GM12878 (cell line): ENCODE results near the gene SPN. TPM values are rescaled to one million over a fixed set of nuclear protein-coding genes. Genes with fewer than 3 reads are reported as not detected.

Experiments used
- BRCA1 ChIP-seq: IDR thresholded peaks from 2 replicates; pipeline ENCODE4 v1.6.1; 2011; ENCODE audit warnings: low read depth, low read length, improper control_type of control experiment
- CHD1 ChIP-seq: IDR thresholded peaks from 2 replicates; pipeline ENCODE4 v1.6.1; 2012; ENCODE audit warnings: low read depth, low read length, improper control_type of control experiment
- IKZF1 ChIP-seq: fragments of 450-650 bp; conservative IDR thresholded peaks from 2 replicates; pipeline ENCODE4 v1.6.1; 2017; ENCODE audit warnings: antibody characterized with exemption, mild to moderate bottlenecking
- IRF4 ChIP-seq: IDR thresholded peaks from 2 replicates; pipeline ENCODE4 v1.6.1; 2011; ENCODE audit warnings: low read depth, low read length
- MYC ChIP-seq: IDR thresholded peaks from 2 replicates; pipeline ENCODE4 v1.6.1; 2011; ENCODE audit warnings: mild to moderate bottlenecking, low read length, moderate library complexity, inconsistent platforms; ENCODE audit not compliant: insufficient read depth, insufficient replicate concordance, insufficient read length, severe bottlenecking
- NFIC ChIP-seq: IDR thresholded peaks from 2 replicates; pipeline ENCODE4 v1.6.1; 2012; ENCODE audit warnings: low read depth, mild to moderate bottlenecking, inconsistent platforms, low read length, moderate library complexity
- PML ChIP-seq: IDR thresholded peaks from 2 replicates; pipeline ENCODE4 v1.6.1; 2012; ENCODE audit warnings: low read length, inconsistent platforms
- POLR2AphosphoS5 ChIP-seq: IDR thresholded peaks from 2 replicates; pipeline ENCODE4 v1.6.1; 2011; ENCODE audit warnings: mild to moderate bottlenecking, low read length, inconsistent platforms
- RUNX3 ChIP-seq: IDR thresholded peaks from 2 replicates; pipeline ENCODE4 v1.6.1; 2012; ENCODE audit warnings: low read length, inconsistent platforms
- SREBF2 ChIP-seq: IDR thresholded peaks from 2 replicates; pipeline ENCODE4 v1.6.1; 2012; ENCODE audit warnings: mild to moderate bottlenecking, low read length
- TBL1XR1 ChIP-seq: IDR thresholded peaks from 2 replicates; pipeline ENCODE4 v1.6.1; 2012; ENCODE audit warnings: low read depth, low read length, improper control_type of control experiment
- TCF12 ChIP-seq: IDR thresholded peaks from 2 replicates; pipeline ENCODE4 v1.6.1; 2011; ENCODE audit warnings: low read depth, mild to moderate bottlenecking, low read length
- ZBED1 ChIP-seq: IDR thresholded peaks from 2 replicates; pipeline ENCODE4 v1.6.1; 2016; ENCODE audit warnings: borderline replicate concordance
- polyA plus RNA-seq, 11 experiments: library from polyadenylated mRNA; depleted of rRNA in 4 of 11; unstranded in 6 of 11; stranded (reverse) in 5 of 11; fragments of >200 nt; fragmentation: Nextera tagmentation in 4 of 11; fragmentation: Illumina TruSeq in 1 of 11; extraction: Ambion mirVana in 4 of 11; extraction: Trizol in 1 of 11; gene quantifications; 1 replicate in 1 of 11; 2 replicates in 10 of 11; pipeline versions ENCODE4 v1.2.1 to v1.2.3, GENCODE V29; 2011 to 2016; ENCODE audit warnings: inconsistent platforms in 2 of 11, missing spikeins in 2 of 11, low read depth in 1 of 11
- total RNA-seq, 4 experiments: library from RNA; depleted of rRNA in 3 of 4; stranded (reverse); fragments of >200 nt in 3 of 4; fragmentation: Illumina TruSeq in 1 of 4; extraction: Trizol in 1 of 4; gene quantifications; 2 replicates each; pipeline versions ENCODE4 v1.2.1 to v1.2.3, GENCODE V29; 2013 to 2021
- TF ChIP-seq, protein P1 (sequence below): fragments of 450-650 bp; IDR thresholded peaks from 2 replicates; pipeline ENCODE4 v1.6.1; 2017; ENCODE audit warnings: mild to moderate bottlenecking, moderate library complexity
- TF ChIP-seq, protein P2 (sequence below): IDR thresholded peaks from 2 replicates; pipeline ENCODE4 v1.6.1; 2012; ENCODE audit warnings: low read depth, low read length, improper control_type of control experiment
- TF ChIP-seq, protein P3 (sequence below): IDR thresholded peaks from 2 replicates; pipeline ENCODE4 v1.6.1; 2011; ENCODE audit warnings: borderline replicate concordance, low read depth, mild to moderate bottlenecking, moderate library complexity, low read length; ENCODE audit not compliant: insufficient read depth, poor library complexity, severe bottlenecking
- TF ChIP-seq, protein P4 (sequence below): fragments of 450-650 bp; IDR thresholded peaks from 2 replicates; pipeline ENCODE4 v1.6.1; 2016; ENCODE audit warnings: mild to moderate bottlenecking, moderate library complexity, borderline replicate concordance

SPN gene
- total and polyA plus RNA-seq, 10 of the 15 experiments (the other 5 are each of a cell fraction or from before 2014, with no cell fraction given), result 16.2 to 173 (median 92.7) TPM

DNA sequence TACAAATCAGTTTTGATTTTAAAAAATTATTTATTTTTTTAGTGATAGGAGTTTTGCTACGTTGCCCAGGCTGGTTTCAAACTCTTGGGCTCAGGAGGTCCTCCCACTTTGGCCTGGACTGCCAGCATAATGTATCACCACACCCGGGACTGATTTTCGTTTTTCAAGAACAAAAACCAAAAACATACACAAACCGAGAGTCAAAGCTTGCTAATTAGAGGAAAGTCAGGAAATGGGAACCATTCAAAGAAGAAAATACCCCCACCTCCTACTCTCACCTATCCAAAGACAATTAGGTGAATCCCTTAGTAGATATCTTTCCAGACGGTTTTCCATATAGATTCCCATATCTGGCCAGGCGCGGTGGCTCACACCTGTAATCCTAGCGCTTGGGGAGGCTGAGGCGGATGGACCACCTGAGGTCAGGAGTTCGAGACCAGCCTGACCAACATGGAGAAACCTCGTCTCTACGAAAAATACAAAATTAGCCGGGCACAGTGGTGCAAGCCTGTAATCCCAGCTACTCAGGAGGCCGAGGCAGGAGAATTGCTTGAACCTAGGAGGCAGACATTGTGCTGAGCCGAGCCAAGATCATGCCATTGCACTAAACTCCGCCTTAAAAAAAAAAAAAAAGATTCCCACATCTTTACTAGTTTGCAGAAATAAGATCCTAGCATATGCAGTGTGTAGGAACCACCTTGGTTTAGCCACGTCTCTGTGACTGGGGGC lies 883 bp upstream of the SPN start (continued):
- TF ChIP-seq, protein P1, sequence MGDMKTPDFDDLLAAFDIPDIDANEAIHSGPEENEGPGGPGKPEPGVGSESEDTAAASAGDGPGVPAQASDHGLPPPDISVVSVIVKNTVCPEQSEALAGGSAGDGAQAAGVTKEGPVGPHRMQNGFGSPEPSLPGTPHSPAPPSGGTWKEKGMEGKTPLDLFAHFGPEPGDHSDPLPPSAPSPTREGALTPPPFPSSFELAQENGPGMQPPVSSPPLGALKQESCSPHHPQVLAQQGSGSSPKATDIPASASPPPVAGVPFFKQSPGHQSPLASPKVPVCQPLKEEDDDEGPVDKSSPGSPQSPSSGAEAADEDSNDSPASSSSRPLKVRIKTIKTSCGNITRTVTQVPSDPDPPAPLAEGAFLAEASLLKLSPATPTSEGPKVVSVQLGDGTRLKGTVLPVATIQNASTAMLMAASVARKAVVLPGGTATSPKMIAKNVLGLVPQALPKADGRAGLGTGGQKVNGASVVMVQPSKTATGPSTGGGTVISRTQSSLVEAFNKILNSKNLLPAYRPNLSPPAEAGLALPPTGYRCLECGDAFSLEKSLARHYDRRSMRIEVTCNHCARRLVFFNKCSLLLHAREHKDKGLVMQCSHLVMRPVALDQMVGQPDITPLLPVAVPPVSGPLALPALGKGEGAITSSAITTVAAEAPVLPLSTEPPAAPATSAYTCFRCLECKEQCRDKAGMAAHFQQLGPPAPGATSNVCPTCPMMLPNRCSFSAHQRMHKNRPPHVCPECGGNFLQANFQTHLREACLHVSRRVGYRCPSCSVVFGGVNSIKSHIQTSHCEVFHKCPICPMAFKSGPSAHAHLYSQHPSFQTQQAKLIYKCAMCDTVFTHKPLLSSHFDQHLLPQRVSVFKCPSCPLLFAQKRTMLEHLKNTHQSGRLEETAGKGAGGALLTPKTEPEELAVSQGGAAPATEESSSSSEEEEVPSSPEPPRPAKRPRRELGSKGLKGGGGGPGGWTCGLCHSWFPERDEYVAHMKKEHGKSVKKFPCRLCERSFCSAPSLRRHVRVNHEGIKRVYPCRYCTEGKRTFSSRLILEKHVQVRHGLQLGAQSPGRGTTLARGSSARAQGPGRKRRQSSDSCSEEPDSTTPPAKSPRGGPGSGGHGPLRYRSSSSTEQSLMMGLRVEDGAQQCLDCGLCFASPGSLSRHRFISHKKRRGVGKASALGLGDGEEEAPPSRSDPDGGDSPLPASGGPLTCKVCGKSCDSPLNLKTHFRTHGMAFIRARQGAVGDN, result no peak
- TF ChIP-seq BRCA1 (no peak), TBL1XR1 (no peak), RUNX3 (peak; percentile 58), SREBF2 (no peak), POLR2AphosphoS5 (peak; percentile 21; the same call in 1 of the 2 replicates), NFIC (peak; percentile 72), IRF4 (no peak), CHD1 (no peak), ZBED1 (0 out of 2 replicates have a peak, but pooled peaks have one; percentile 19), MYC (no peak), IKZF1 (peak; percentile 64; the same call in 1 of the 2 replicates), TCF12 (no peak), PML (0 out of 2 replicates have a peak, but pooled peaks have one; percentile 40)
- TF ChIP-seq, protein P2, sequence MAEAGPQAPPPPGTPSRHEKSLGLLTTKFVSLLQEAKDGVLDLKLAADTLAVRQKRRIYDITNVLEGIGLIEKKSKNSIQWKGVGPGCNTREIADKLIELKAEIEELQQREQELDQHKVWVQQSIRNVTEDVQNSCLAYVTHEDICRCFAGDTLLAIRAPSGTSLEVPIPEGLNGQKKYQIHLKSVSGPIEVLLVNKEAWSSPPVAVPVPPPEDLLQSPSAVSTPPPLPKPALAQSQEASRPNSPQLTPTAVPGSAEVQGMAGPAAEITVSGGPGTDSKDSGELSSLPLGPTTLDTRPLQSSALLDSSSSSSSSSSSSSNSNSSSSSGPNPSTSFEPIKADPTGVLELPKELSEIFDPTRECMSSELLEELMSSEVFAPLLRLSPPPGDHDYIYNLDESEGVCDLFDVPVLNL, result no peak
- TF ChIP-seq, protein P3, sequence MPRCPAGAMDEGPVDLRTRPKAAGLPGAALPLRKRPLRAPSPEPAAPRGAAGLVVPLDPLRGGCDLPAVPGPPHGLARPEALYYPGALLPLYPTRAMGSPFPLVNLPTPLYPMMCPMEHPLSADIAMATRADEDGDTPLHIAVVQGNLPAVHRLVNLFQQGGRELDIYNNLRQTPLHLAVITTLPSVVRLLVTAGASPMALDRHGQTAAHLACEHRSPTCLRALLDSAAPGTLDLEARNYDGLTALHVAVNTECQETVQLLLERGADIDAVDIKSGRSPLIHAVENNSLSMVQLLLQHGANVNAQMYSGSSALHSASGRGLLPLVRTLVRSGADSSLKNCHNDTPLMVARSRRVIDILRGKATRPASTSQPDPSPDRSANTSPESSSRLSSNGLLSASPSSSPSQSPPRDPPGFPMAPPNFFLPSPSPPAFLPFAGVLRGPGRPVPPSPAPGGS, result no peak
- TF ChIP-seq, protein P4, sequence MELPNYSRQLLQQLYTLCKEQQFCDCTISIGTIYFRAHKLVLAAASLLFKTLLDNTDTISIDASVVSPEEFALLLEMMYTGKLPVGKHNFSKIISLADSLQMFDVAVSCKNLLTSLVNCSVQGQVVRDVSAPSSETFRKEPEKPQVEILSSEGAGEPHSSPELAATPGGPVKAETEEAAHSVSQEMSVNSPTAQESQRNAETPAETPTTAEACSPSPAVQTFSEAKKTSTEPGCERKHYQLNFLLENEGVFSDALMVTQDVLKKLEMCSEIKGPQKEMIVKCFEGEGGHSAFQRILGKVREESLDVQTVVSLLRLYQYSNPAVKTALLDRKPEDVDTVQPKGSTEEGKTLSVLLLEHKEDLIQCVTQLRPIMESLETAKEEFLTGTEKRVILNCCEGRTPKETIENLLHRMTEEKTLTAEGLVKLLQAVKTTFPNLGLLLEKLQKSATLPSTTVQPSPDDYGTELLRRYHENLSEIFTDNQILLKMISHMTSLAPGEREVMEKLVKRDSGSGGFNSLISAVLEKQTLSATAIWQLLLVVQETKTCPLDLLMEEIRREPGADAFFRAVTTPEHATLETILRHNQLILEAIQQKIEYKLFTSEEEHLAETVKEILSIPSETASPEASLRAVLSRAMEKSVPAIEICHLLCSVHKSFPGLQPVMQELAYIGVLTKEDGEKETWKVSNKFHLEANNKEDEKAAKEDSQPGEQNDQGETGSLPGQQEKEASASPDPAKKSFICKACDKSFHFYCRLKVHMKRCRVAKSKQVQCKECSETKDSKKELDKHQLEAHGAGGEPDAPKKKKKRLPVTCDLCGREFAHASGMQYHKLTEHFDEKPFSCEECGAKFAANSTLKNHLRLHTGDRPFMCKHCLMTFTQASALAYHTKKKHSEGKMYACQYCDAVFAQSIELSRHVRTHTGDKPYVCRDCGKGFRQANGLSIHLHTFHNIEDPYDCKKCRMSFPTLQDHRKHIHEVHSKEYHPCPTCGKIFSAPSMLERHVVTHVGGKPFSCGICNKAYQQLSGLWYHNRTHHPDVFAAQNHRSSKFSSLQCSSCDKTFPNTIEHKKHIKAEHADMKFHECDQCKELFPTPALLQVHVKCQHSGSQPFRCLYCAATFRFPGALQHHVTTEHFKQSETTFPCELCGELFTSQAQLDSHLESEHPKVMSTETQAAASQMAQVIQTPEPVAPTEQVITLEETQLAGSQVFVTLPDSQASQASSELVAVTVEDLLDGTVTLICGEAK, result no peak
